ENCODE measurements around the gene GCSH. TPM values are rescaled to one million over a fixed set of nuclear protein-coding genes. Genes with fewer than 3 reads are reported as not detected.

Gene GCSH
- total RNA-seq, 1 donor from 2014 or later, result 30.3 TPM

Other genes with a start within 250 kb of the GCSH start
- gene CMC2, start 89.5 kb downstream of the GCSH start, total RNA-seq (ENCODE audit: unreplicated experiment), result 51.1 TPM
- gene CENPN, start 89.2 kb downstream of the GCSH start, total RNA-seq (ENCODE audit: unreplicated experiment), result 17.0 TPM
- 33.2 TPM for gene ATMIN, start 60.6 kb downstream of the GCSH start, total RNA-seq (ENCODE audit: unreplicated experiment)
- gene C16orf46, start 19.2 kb downstream of the GCSH start, total RNA-seq (ENCODE audit: unreplicated experiment), result 0.18 TPM
- not detected for gene BCO1, start 142.3 kb upstream of the GCSH start, total RNA-seq (ENCODE audit: unreplicated experiment)
- gene GAN, start 218.6 kb upstream of the GCSH start, total RNA-seq (ENCODE audit: unreplicated experiment), result 24.2 TPM

Measured in endothelial cell (in vitro differentiated cells).